ENCODE results near the gene MFAP5.

GRCh38 chr12:8605057-8605456 is 57.6 kb downstream of the MFAP5 start:
- TF ChIP-seq PATZ1 (CRISPR knock-in tag; IDR thresholded peaks at IDR 0.05; ENCODE audit: borderline replicate concordance): no peak
- no peak for TF ChIP-seq ARNTL (CRISPR knock-in tag; IDR thresholded peaks at IDR 0.05; ENCODE audit: borderline replicate concordance, low read depth)
- TF ChIP-seq RARB (CRISPR knock-in tag; IDR thresholded peaks at IDR 0.05): no peak
- no peak for TF ChIP-seq CREB5 (CRISPR knock-in tag; IDR thresholded peaks at IDR 0.05; ENCODE audit: low read depth)
- TF ChIP-seq OSR1 (CRISPR knock-in tag; IDR thresholded peaks at IDR 0.05): no peak
- TF ChIP-seq ZC3H10 (CRISPR knock-in tag; IDR thresholded peaks at IDR 0.05): no peak
- no peak for TF ChIP-seq TCF4 (CRISPR knock-in tag; IDR thresholded peaks at IDR 0.05; ENCODE audit: borderline replicate concordance)
- TF ChIP-seq PPARA (CRISPR knock-in tag; IDR thresholded peaks at IDR 0.05; ENCODE audit: borderline replicate concordance): no peak
- no peak for TF ChIP-seq TSHZ2 (CRISPR knock-in tag; IDR thresholded peaks at IDR 0.05)
- no peak for TF ChIP-seq POU6F1 (CRISPR knock-in tag; IDR thresholded peaks at IDR 0.05; ENCODE audit: borderline replicate concordance, low read depth)
- TF ChIP-seq SNAI2 (CRISPR knock-in tag; IDR thresholded peaks at IDR 0.05): no peak

Data from SK-N-SH treated with all-trans-retinoic acid at 6 μM for 48 hours (cell line).